K562 (cell line): ENCODE data around the gene GP1BB. TPM values are rescaled to one million over a fixed set of nuclear protein-coding genes. Genes with fewer than 3 reads are reported as not detected.

Experiments
- CHD7 ChIP-seq: fragments of 200-600 bp; sonication (generic); IDR thresholded peaks from one replicate; pipeline ENCODE4 v1.6.1; 2012; ENCODE audit warnings: mild to moderate bottlenecking, low read depth, low read length, inconsistent platforms
- EGR1 ChIP-seq: fragments of 450-650 bp; conservative IDR thresholded peaks from 2 replicates; pipeline ENCODE4 v1.6.1; 2017; ENCODE audit warnings: mild to moderate bottlenecking
- KHSRP ChIP-seq: fragments of 450-650 bp; IDR thresholded peaks from 2 replicates; pipeline ENCODE4 v1.6.1; 2017
- TCF7L2 ChIP-seq: fragments of 150-350 bp; IDR thresholded peaks from 2 replicates; pipeline ENCODE4 v1.6.1; 2016; ENCODE audit warnings: low read depth, mild to moderate bottlenecking, low read length, moderate library complexity
- ZBTB11 ChIP-seq, 3 experiments: fragments of 200-800 bp in 1 of 3; fragments of 250-450 bp in 1 of 3; fragments of 450-650 bp in 1 of 3; sonication (Bioruptor Pico) in 1 of 3; sonication (Bioruptor generic) in 1 of 3; formaldehyde crosslinking in 1 of 3; IDR thresholded peaks; 2 replicates each; pipeline versions ENCODE4 v1.6.1 to v1.8.0; 2016 to 2022; ENCODE audit warnings: mild to moderate bottlenecking in 2 of 3, missing genetic modification characterization in 2 of 3, missing compliant biosample characterization in 1 of 3, moderate library complexity in 1 of 3
- ZBTB17 ChIP-seq: fragments of 450-650 bp; formaldehyde crosslinking; IDR thresholded peaks from 2 replicates; pipeline ENCODE4 v1.4.0; 2020; ENCODE audit warnings: mild to moderate bottlenecking
- ZBTB2 ChIP-seq: fragments of 450-650 bp; IDR thresholded peaks from 2 replicates; pipeline ENCODE4 v1.6.1; 2016; ENCODE audit warnings: antibody characterized with exemption
- ZC3H4 ChIP-seq: sonication (generic); formaldehyde crosslinking; IDR thresholded peaks from 2 replicates; pipeline ENCODE4 v1.9.0; 2021; ENCODE audit warnings: missing genetic modification reagents, borderline replicate concordance
- ZNF277 ChIP-seq: fragments of 250-450 bp; sonication (Bioruptor Pico); IDR thresholded peaks from 2 replicates; pipeline ENCODE4 v1.8.0; 2022; ENCODE audit warnings: inconsistent platforms, mild to moderate bottlenecking, moderate library complexity, borderline replicate concordance
- polyA plus RNA-seq, 8 experiments: library from polyadenylated mRNA; depleted of rRNA in 4 of 8; stranded (reverse) in 5 of 8; unstranded in 3 of 8; fragments of >200 nt; fragmentation: Nextera tagmentation in 2 of 8; fragmentation: Illumina TruSeq in 1 of 8; extraction: Ambion mirVana in 2 of 8; extraction: Trizol in 1 of 8; gene quantifications; 2 replicates each; pipeline versions ENCODE4 v1.2.1 to v1.2.3, GENCODE V29; 2011 to 2014; ENCODE audit warnings: inconsistent platforms in 1 of 8, missing spikeins in 1 of 8
- total RNA-seq, 7 experiments: library from RNA; depleted of rRNA in 6 of 7; stranded (reverse); fragments of >200 nt in 6 of 7; fragmentation: Illumina TruSeq in 2 of 7; extraction: Trizol in 2 of 7; gene quantifications; 2 replicates each; pipeline versions ENCODE4 v1.2.1 to v1.2.3, GENCODE V29; 2011 to 2021; ENCODE audit warnings: low replicate concordance in 1 of 7

The GP1BB gene
- total and polyA plus RNA-seq, 9 of the 15 experiments (the other 6 are each of a cell fraction or from before 2014, with no cell fraction given), result 0.69 to 162 (median 2.8) TPM

- 0 out of 2 replicates have a peak, but pooled peaks have one; percentile 55 for TF ChIP-seq ZBTB2
- TF ChIP-seq KHSRP, result no peak
- no peak for TF ChIP-seq ZNF277 (CRISPR knock-in tag)
- TF ChIP-seq TCF7L2, result no peak
- TF ChIP-seq CHD7, result peak; percentile 10
- TF ChIP-seq ZC3H4, result no peak
- no peak for TF ChIP-seq ZBTB11 (CRISPR knock-in tag; IDR thresholded peaks at IDR 0.05)
- TF ChIP-seq EGR1, result peak; percentile 36
- no peak for TF ChIP-seq ZBTB17
Observed at GRCh38 chr22:19679522-19680101, 43.7 kb upstream of the GP1BB start (continued).
